Central memory CD4-positive, alpha-beta T cell (primary cell): ENCODE data around the gene CES4A.

Source experiments
- DNase-seq: peaks from one replicate; pipeline ENCODE4 v3.0.0; 2022

CES4A gene

GRCh38 chr16:67055712-67056487 is 67.5 kb downstream of the CES4A start:
- no peak for DNase-seq
